Hematopoietic multipotent progenitor cell treated with erythropoietin and hydrocortisone succinate and interleukin-3 and kit ligand, for 17 days (in vitro differentiated cells): ENCODE data around the gene PRKACA.

ENCODE experiments used
- DNase-seq: peaks from one replicate; pipeline ENCODE4 v3.0.0-alpha.2; 2015; ENCODE audit warnings: low spot score

Gene PRKACA

GRCh38 chr19:14042659-14043608, 74.6 kb downstream of the PRKACA start:
- DNase-seq, result peak; percentile 86
